Thoracic aorta (tissue), 2 donors: ENCODE data around the gene DCDC1. TPM values are rescaled to one million over a fixed set of nuclear protein-coding genes. Genes with fewer than 3 reads are reported as not detected.

Experiments used
- ATAC-seq: fragments of 150-250 bp; one replicate; pipeline ENCODE4 v1.8.0; 2017; ENCODE audit warnings: low read depth; ENCODE audit not compliant: insufficient number of reproducible peaks, low FRiP score
- DNase-seq: peaks from one replicate; pipeline ENCODE4 v3.0.0-alpha.2; 2020; ENCODE audit warnings: low spot score
- H3K27ac ChIP-seq, 2 donors: fragments of 200-600 bp; sonication (generic); 1 replicate in 1 of 2; 2 replicates in 1 of 2; pipeline ENCODE4 v1.5.1; 2016; ENCODE audit warnings: mild to moderate bottlenecking in 2 of 2, moderate library complexity in 2 of 2
- H3K27me3 ChIP-seq: fragments of 200-600 bp; sonication (generic); replicated peaks from 2 replicates; pipeline ENCODE4 v1.6.0; 2016; ENCODE audit warnings: mild to moderate bottlenecking; ENCODE audit not compliant: insufficient read depth
- H3K36me3 ChIP-seq: fragments of 200-600 bp; sonication (generic); one replicate; pipeline ENCODE4 v1.5.1; 2016
- H3K4me1 ChIP-seq, 2 donors: fragments of 200-600 bp; sonication (generic); 1 replicate in 1 of 2; 2 replicates in 1 of 2; pipeline versions ENCODE4 v1.5.1 to v1.6.0; 2016; ENCODE audit warnings: low read depth in 2 of 2, mild to moderate bottlenecking in 1 of 2; ENCODE audit not compliant: control insufficient read depth in 1 of 2
- H3K4me3 ChIP-seq: fragments of 200-600 bp; sonication (generic); 2 replicates; pipeline ENCODE4 v1.5.1; 2016; ENCODE audit warnings: mild to moderate bottlenecking
- H3K9me3 ChIP-seq: fragments of 200-600 bp; sonication (generic); 2 replicates; pipeline ENCODE4 v1.5.1; 2016
- CTCF ChIP-seq: fragments of 200-600 bp; sonication (generic); IDR thresholded peaks from one replicate; pipeline ENCODE4 v1.5.1; 2019; ENCODE audit warnings: antibody characterized with exemption
- total RNA-seq, 2 donors: library from RNA; depleted of rRNA; stranded (reverse); fragments of >200 nt; gene quantifications; one replicate each; pipeline versions ENCODE4 v1.1.0 to v1.2.3, GENCODE V29; 2016

DCDC1 gene
- total RNA-seq, 2 donors from 2014 or later = not detected

- no peak for ATAC-seq
- no peak overlapping the region for H3K27ac ChIP-seq
- H3K9me3 ChIP-seq = no peaks in the 10 kb centered on the region
- no peaks in the 10 kb centered on the region for H3K36me3 ChIP-seq
- no peaks in the 10 kb centered on the region for H3K27me3 ChIP-seq
- DNase-seq = no peak
- TF ChIP-seq CTCF = no peak
- no peaks in the 10 kb centered on the region for H3K4me1 ChIP-seq
- H3K4me3 ChIP-seq = no peak overlapping the region
Observed at GRCh38 chr11:30987819-30988218, 381.7 kb downstream of the DCDC1 start.

- TF ChIP-seq CTCF = no peak
- H3K36me3 ChIP-seq = no peaks in the 10 kb centered on the region
- DNase-seq = no peak
- no peak for ATAC-seq
- H3K4me1 ChIP-seq = no peaks in the 10 kb centered on the region
- H3K27me3 ChIP-seq = no peaks in the 10 kb centered on the region
- no peak overlapping the region for H3K4me3 ChIP-seq
- no peaks in the 10 kb centered on the region for H3K9me3 ChIP-seq
- no peak overlapping the region for H3K27ac ChIP-seq
Observed at GRCh38 chr11:30985536-30985935, 384.0 kb downstream of the DCDC1 start.

- no peak overlapping the region for H3K4me3 ChIP-seq
- no peak for ATAC-seq
Observed at GRCh38 chr11:30984827-30985226, 384.7 kb downstream of the DCDC1 start.

GRCh38 chr11:30984442-30984816 is 385.1 kb downstream of the DCDC1 start:
- no peaks in the 10 kb centered on the region for H3K27me3 ChIP-seq
- H3K9me3 ChIP-seq = no peaks in the 10 kb centered on the region
- ATAC-seq (no peak), DNase-seq (no peak)
- no peaks in the 10 kb centered on the region for H3K36me3 ChIP-seq
- H3K27ac ChIP-seq = no peak overlapping the region
- TF ChIP-seq CTCF = no peak
- H3K4me3 ChIP-seq = no peak overlapping the region
- H3K4me1 ChIP-seq = no peaks in the 10 kb centered on the region

More at GRCh38 chr11:30984827-30985226, 384.7 kb downstream of the DCDC1 start:
- Histone ChIP-seq H3K27me3 (no peaks in the 10 kb centered on the region), H3K9me3 (no peaks in the 10 kb centered on the region), H3K4me1 (no peaks in the 10 kb centered on the region), H3K27ac (no peak overlapping the region), H3K36me3 (no peaks in the 10 kb centered on the region)
- no peak for DNase-seq
- TF ChIP-seq CTCF = no peak

GRCh38 chr11:30983776-30984441 is 385.6 kb downstream of the DCDC1 start:
- Histone ChIP-seq H3K4me3 (no peak overlapping the region), H3K27me3 (no peaks in the 10 kb centered on the region), H3K27ac (no peak overlapping the region), H3K4me1 (no peaks in the 10 kb centered on the region), H3K9me3 (no peaks in the 10 kb centered on the region), H3K36me3 (no peaks in the 10 kb centered on the region)
- no peak for TF ChIP-seq CTCF
- DNase-seq (no peak), ATAC-seq (no peak)
